ENCODE measurements around the gene GPBP1L1. TPM values are rescaled to one million over a fixed set of nuclear protein-coding genes. Genes with fewer than 3 reads are reported as not detected.
A peak's percentile ranks its signal among the peaks of the same experiment; 100 is the strongest.

GPBP1L1 gene
- total and polyA plus RNA-seq, 9 of the 15 experiments (the other 6 are each of a cell fraction or from before 2014, with no cell fraction given): 86.0 to 216 (median 138) TPM

DNA sequence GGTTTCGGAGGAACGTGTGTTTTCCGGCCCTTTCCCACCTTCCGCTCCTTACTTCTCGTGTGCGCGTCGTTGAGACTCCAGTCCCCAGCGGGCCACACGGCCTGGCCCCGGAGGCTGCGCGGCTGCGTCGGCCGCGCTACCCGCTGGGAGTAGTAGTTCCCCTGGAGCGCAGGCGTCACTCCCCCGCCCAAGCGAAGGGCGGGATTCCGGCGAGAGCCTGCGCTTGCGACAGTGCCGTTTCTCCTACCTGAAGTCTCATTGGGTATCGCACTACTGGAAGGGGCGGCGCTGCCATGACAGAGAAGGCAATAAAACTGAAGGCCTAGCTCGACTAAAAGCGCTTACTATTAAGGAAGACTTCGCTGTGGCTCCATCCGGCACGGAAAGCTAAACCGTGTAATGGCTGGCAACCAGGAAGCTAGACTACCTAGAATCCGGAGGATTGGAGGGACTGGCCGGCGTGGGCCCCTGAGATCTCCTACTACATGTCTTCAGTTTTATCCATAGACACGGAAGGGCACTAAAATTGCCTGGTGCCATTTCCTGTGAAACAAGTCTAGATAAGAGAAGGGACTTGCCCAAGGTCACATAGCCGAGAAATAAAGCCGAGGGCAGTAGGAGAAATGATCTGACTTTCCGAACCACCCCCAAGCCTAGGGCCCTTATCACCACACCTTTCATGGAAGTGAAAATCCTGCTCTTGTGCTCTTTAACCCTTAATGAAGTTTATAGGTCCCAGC lies 851 bp upstream of the GPBP1L1 start (continued):
- TF ChIP-seq, protein P1, sequence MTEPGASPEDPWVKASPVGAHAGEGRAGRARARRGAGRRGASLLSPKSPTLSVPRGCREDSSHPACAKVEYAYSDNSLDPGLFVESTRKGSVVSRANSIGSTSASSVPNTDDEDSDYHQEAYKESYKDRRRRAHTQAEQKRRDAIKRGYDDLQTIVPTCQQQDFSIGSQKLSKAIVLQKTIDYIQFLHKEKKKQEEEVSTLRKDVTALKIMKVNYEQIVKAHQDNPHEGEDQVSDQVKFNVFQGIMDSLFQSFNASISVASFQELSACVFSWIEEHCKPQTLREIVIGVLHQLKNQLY (CRISPR knock-in tag; conservative IDR thresholded peaks at IDR 0.05): 0 out of 4 replicates have a peak, but pooled peaks of 1 of the 2 experiments have one; percentile 69
- TF ChIP-seq POLR2H (tag; IDR thresholded peaks at IDR 0.05; ENCODE audit: low read depth) (peak; percentile 98), MTF1 (CRISPR knock-in tag; IDR thresholded peaks at IDR 0.05; ENCODE audit: borderline replicate concordance) (no peak), ZNF79 (CRISPR knock-in tag; IDR thresholded peaks at IDR 0.05; ENCODE audit: low read depth) (no peak), HOXB6 (CRISPR knock-in tag; IDR thresholded peaks at IDR 0.05; ENCODE audit: borderline replicate concordance) (no peak), SMARCE1 (IDR thresholded peaks at IDR 0.05) (no peak; the same call in 1 of the 2 replicates), SOX6 (IDR thresholded peaks at IDR 0.05) (no peak), RHOXF2B (CRISPR knock-in tag; conservative IDR thresholded peaks at IDR 0.05) (peak; percentile 68; the same call in 1 of the 2 replicates)
- TF ChIP-seq, protein P2, sequence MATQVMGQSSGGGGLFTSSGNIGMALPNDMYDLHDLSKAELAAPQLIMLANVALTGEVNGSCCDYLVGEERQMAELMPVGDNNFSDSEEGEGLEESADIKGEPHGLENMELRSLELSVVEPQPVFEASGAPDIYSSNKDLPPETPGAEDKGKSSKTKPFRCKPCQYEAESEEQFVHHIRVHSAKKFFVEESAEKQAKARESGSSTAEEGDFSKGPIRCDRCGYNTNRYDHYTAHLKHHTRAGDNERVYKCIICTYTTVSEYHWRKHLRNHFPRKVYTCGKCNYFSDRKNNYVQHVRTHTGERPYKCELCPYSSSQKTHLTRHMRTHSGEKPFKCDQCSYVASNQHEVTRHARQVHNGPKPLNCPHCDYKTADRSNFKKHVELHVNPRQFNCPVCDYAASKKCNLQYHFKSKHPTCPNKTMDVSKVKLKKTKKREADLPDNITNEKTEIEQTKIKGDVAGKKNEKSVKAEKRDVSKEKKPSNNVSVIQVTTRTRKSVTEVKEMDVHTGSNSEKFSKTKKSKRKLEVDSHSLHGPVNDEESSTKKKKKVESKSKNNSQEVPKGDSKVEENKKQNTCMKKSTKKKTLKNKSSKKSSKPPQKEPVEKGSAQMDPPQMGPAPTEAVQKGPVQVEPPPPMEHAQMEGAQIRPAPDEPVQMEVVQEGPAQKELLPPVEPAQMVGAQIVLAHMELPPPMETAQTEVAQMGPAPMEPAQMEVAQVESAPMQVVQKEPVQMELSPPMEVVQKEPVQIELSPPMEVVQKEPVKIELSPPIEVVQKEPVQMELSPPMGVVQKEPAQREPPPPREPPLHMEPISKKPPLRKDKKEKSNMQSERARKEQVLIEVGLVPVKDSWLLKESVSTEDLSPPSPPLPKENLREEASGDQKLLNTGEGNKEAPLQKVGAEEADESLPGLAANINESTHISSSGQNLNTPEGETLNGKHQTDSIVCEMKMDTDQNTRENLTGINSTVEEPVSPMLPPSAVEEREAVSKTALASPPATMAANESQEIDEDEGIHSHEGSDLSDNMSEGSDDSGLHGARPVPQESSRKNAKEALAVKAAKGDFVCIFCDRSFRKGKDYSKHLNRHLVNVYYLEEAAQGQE (IDR thresholded peaks at IDR 0.05; ENCODE audit: borderline replicate concordance): no peak
- TF ChIP-seq, protein P2 (CRISPR knock-in tag; IDR thresholded peaks at IDR 0.05; ENCODE audit: low read depth): 0 out of 2 replicates have a peak, but pooled peaks have one; percentile 14
- TF ChIP-seq, protein P3, sequence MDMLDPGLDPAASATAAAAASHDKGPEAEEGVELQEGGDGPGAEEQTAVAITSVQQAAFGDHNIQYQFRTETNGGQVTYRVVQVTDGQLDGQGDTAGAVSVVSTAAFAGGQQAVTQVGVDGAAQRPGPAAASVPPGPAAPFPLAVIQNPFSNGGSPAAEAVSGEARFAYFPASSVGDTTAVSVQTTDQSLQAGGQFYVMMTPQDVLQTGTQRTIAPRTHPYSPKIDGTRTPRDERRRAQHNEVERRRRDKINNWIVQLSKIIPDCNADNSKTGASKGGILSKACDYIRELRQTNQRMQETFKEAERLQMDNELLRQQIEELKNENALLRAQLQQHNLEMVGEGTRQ (CRISPR knock-in tag; IDR thresholded peaks at IDR 0.05): no peak
- TF ChIP-seq, protein P4, sequence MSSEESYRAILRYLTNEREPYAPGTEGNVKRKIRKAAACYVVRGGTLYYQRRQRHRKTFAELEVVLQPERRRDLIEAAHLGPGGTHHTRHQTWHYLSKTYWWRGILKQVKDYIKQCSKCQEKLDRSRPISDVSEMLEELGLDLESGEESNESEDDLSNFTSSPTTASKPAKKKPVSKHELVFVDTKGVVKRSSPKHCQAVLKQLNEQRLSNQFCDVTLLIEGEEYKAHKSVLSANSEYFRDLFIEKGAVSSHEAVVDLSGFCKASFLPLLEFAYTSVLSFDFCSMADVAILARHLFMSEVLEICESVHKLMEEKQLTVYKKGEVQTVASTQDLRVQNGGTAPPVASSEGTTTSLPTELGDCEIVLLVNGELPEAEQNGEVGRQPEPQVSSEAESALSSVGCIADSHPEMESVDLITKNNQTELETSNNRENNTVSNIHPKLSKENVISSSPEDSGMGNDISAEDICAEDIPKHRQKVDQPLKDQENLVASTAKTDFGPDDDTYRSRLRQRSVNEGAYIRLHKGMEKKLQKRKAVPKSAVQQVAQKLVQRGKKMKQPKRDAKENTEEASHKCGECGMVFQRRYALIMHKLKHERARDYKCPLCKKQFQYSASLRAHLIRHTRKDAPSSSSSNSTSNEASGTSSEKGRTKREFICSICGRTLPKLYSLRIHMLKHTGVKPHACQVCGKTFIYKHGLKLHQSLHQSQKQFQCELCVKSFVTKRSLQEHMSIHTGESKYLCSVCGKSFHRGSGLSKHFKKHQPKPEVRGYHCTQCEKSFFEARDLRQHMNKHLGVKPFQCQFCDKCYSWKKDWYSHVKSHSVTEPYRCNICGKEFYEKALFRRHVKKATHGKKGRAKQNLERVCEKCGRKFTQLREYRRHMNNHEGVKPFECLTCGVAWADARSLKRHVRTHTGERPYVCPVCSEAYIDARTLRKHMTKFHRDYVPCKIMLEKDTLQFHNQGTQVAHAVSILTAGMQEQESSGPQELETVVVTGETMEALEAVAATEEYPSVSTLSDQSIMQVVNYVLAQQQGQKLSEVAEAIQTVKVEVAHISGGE (CRISPR knock-in tag; IDR thresholded peaks at IDR 0.05): no peak

Data from K562 (cell line).